ENCODE measurements around the gene KCNN3.

- TF ChIP-seq EZH2 (IDR thresholded peaks at IDR 0.05; ENCODE audit: borderline replicate concordance, insufficient read depth, low read depth, low read length, poor library complexity, severe bottlenecking) (no peak), CTCF (IDR thresholded peaks at IDR 0.05) (no peak)
Measured at GRCh38 chr1:154719586-154720327, 150.3 kb downstream of the KCNN3 start.

Measured in B cell (primary cell).